IPS-18a (cell line): Measurements from ENCODE around the gene NRXN2.

Experiments used
- H3K27ac ChIP-seq: one replicate; pipeline ENCODE4 v1.5.1; 2013; ENCODE audit warnings: low read length
- H3K27me3 ChIP-seq: one replicate; pipeline ENCODE4 v1.6.1; 2013; ENCODE audit warnings: mild to moderate bottlenecking, low read length; ENCODE audit not compliant: control insufficient read depth, insufficient read depth
- H3K36me3 ChIP-seq: one replicate; pipeline ENCODE4 v1.6.1; 2013; ENCODE audit warnings: low read depth, low read length; ENCODE audit not compliant: control insufficient read depth
- H3K4me1 ChIP-seq: one replicate; pipeline ENCODE4 v1.6.1; 2013; ENCODE audit warnings: low read depth, low read length; ENCODE audit not compliant: control insufficient read depth
- H3K4me3 ChIP-seq: one replicate; pipeline ENCODE4 v1.5.1; 2013; ENCODE audit warnings: low read length
- H3K9ac ChIP-seq: one replicate; pipeline ENCODE4 v1.6.1; 2013; ENCODE audit warnings: mild to moderate bottlenecking, low read length, moderate library complexity
- H3K9me3 ChIP-seq: one replicate; pipeline ENCODE4 v1.6.1; 2013; ENCODE audit warnings: low read depth, low read length; ENCODE audit not compliant: control insufficient read depth

Gene NRXN2

GRCh38 chr11:64622681-64623080 lies 100.3 kb downstream of the NRXN2 start:
- no peak overlapping the region for H3K27ac ChIP-seq
- no peak overlapping the region for H3K4me3 ChIP-seq
- no peak overlapping the region for H3K9ac ChIP-seq
- no peaks in the 10 kb centered on the region for H3K9me3 ChIP-seq
- no peaks in the 10 kb centered on the region for H3K27me3 ChIP-seq
- H3K36me3 ChIP-seq, result no peaks in the 10 kb centered on the region
- H3K4me1 ChIP-seq, result peaks cover 8% of the 10 kb centered on the region

GRCh38 chr11:64621283-64622019 lies 101.5 kb downstream of the NRXN2 start:
- Histone ChIP-seq H3K27me3 (no peaks in the 10 kb centered on the region), H3K4me1 (peaks cover 8% of the 10 kb centered on the region), H3K36me3 (no peaks in the 10 kb centered on the region), H3K27ac (no peak overlapping the region), H3K9me3 (no peaks in the 10 kb centered on the region), H3K4me3 (no peak overlapping the region), H3K9ac (no peak overlapping the region)

- H3K27me3 ChIP-seq, result no peaks in the 10 kb centered on the region
- H3K4me3 ChIP-seq, result no peak overlapping the region
- H3K9me3 ChIP-seq, result no peaks in the 10 kb centered on the region
- H3K27ac ChIP-seq, result no peak overlapping the region
- no peaks in the 10 kb centered on the region for H3K36me3 ChIP-seq
- H3K4me1 ChIP-seq, result peaks cover 8% of the 10 kb centered on the region
- no peak overlapping the region for H3K9ac ChIP-seq
Observed at GRCh38 chr11:64620381-64620971, 102.5 kb downstream of the NRXN2 start.

- Histone ChIP-seq H3K27ac (no peak overlapping the region), H3K4me1 (peaks cover 8% of the 10 kb centered on the region)
Observed at GRCh38 chr11:64619811-64620380, 103.1 kb downstream of the NRXN2 start.

GRCh38 chr11:64619196-64619595 lies 103.8 kb downstream of the NRXN2 start:
- Histone ChIP-seq H3K36me3 (no peaks in the 10 kb centered on the region), H3K9ac (no peak overlapping the region), H3K4me1 (peaks cover 8% of the 10 kb centered on the region), H3K27me3 (no peaks in the 10 kb centered on the region), H3K9me3 (no peaks in the 10 kb centered on the region), H3K4me3 (no peak overlapping the region), H3K27ac (no peak overlapping the region)

More at GRCh38 chr11:64619811-64620380, 103.1 kb downstream of the NRXN2 start:
- Histone ChIP-seq H3K9ac (no peak overlapping the region), H3K36me3 (no peaks in the 10 kb centered on the region), H3K27me3 (no peaks in the 10 kb centered on the region), H3K4me3 (no peak overlapping the region), H3K9me3 (no peaks in the 10 kb centered on the region)

- Histone ChIP-seq H3K27me3 (no peaks in the 10 kb centered on the region), H3K4me1 (peaks cover 8% of the 10 kb centered on the region), H3K9me3 (no peaks in the 10 kb centered on the region), H3K27ac (no peak overlapping the region), H3K4me3 (no peak overlapping the region), H3K9ac (no peak overlapping the region), H3K36me3 (no peaks in the 10 kb centered on the region)
Observed at GRCh38 chr11:64616817-64617216, 106.2 kb downstream of the NRXN2 start.

- no peaks in the 10 kb centered on the region for H3K9me3 ChIP-seq
Observed at GRCh38 chr11:64614917-64615316, 108.1 kb downstream of the NRXN2 start.

GRCh38 chr11:64613648-64614047 lies 109.3 kb downstream of the NRXN2 start:
- Histone ChIP-seq H3K4me3 (no peak overlapping the region), H3K27ac (no peak overlapping the region), H3K9me3 (no peaks in the 10 kb centered on the region), H3K9ac (no peak overlapping the region), H3K27me3 (no peaks in the 10 kb centered on the region), H3K4me1 (no peaks in the 10 kb centered on the region), H3K36me3 (no peaks in the 10 kb centered on the region)

More at GRCh38 chr11:64614917-64615316, 108.1 kb downstream of the NRXN2 start:
- Histone ChIP-seq H3K27ac (no peak overlapping the region), H3K27me3 (no peaks in the 10 kb centered on the region), H3K4me3 (no peak overlapping the region), H3K4me1 (peaks cover 2% of the 10 kb centered on the region), H3K36me3 (no peaks in the 10 kb centered on the region), H3K9ac (no peak overlapping the region)

- Histone ChIP-seq H3K27ac (no peak overlapping the region), H3K9ac (no peak overlapping the region), H3K36me3 (no peaks in the 10 kb centered on the region), H3K4me3 (no peak overlapping the region), H3K4me1 (peaks cover 4% of the 10 kb centered on the region), H3K27me3 (no peaks in the 10 kb centered on the region), H3K9me3 (no peaks in the 10 kb centered on the region)
Observed at GRCh38 chr11:64611869-64612646, 110.9 kb downstream of the NRXN2 start.

- no peak overlapping the region for H3K4me3 ChIP-seq
- H3K36me3 ChIP-seq, result no peaks in the 10 kb centered on the region
- H3K27me3 ChIP-seq, result no peaks in the 10 kb centered on the region
- no peaks in the 10 kb centered on the region for H3K9me3 ChIP-seq
- no peak overlapping the region for H3K27ac ChIP-seq
- H3K9ac ChIP-seq, result no peak overlapping the region
- H3K4me1 ChIP-seq, result peaks cover 4% of the 10 kb centered on the region
Observed at GRCh38 chr11:64611176-64611575, 111.8 kb downstream of the NRXN2 start.

GRCh38 chr11:64610596-64610995 lies 112.4 kb downstream of the NRXN2 start:
- H3K36me3 ChIP-seq, result no peaks in the 10 kb centered on the region
- H3K9me3 ChIP-seq, result no peaks in the 10 kb centered on the region
- no peak overlapping the region for H3K9ac ChIP-seq
- H3K4me1 ChIP-seq, result peaks cover 4% of the 10 kb centered on the region
- no peak overlapping the region for H3K4me3 ChIP-seq
- H3K27ac ChIP-seq, result no peak overlapping the region
- H3K27me3 ChIP-seq, result no peaks in the 10 kb centered on the region
